Activated CD4-positive, alpha-beta T cell treated with anti-CD3 and anti-CD28 coated beads, Interleukin-10, Interleukin-2, amounts not matched to agents 100 ng/mL and 50 ng/mL, durations not matched to agents 16 hours and 8 hours (primary cell): ENCODE data around the gene TIGAR.
A peak's percentile ranks its signal among the peaks of the same experiment; 100 is the strongest.

Source experiments
- DNase-seq: peaks from one replicate; pipeline ENCODE4 v3.0.0-alpha.2; 2020

Gene TIGAR

DNA sequence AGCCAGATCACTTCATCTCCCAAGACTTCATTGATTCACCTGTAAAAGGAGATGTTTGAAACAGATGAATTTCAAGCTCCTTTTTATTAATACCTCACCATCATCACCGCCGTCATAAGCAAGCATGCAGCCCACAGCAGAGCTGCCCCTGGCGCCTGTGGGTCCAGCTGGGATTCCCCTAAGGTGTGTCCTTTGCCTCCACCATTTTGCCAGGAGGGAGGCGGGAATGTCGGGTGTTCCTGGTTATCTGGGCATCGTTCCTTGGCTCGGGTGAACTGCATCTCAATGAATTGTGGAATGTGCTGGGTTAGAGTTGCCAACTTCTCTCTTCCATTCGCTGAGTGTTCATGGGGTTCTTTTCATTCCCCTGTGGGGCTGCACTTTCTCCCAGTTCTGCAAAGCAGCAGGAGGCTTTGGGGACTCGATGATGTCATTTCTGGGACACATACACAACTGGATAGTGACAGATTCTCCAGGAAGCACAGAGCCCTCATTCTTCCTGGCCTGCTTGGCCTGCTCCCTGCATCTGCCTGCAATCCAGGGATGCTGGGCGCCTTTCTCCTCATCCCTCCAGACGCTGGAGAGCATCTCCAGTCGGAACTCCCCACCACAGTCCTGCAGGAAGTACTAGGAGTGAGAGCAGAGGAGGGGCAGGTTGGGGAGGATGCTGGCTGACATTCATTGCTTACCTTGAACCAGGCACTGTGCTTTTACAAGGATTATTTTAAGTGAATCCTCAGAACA is 37.3 kb upstream of the TIGAR start:
- DNase-seq = no peak

DNA sequence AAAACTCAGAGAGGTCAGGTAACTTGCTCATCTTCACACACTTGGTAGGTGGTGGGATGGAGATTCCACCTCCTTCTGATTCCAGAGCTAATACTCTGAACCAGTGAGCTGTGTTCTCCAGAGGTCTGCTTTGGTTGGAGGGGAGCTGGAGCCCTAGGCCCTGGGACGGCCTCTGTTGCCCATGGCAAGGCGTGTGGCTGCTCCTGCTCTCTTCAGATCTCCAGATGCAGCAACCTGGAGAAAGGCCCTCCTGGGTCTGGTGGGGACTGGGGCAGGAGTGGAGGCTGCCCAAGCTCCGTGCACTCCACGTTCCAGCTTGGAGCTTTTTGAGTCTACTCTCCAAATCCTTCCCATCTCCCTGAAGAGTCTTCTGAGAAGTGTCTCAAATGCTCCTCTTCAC is 36.7 kb upstream of the TIGAR start:
- DNase-seq = no peak

DNA sequence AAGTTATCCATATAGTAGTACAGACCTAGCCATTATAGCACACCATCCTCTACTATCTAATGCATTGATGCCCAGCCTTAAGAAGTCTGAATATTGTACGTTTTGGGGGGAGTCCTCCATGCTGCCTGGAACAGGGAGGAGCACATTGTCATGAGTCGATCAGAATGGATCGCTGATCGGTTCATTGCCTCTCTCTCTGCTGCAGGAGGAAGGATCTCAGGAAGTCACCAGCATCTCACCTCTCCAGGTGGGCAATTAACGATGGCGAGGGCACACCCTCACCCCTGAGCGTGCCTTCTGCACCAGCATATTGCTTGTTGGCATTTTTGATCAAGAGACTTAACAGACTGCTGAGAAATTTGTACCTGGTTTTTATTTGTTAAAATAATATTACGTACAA is 35.9 kb upstream of the TIGAR start:
- DNase-seq = no peak

DNA sequence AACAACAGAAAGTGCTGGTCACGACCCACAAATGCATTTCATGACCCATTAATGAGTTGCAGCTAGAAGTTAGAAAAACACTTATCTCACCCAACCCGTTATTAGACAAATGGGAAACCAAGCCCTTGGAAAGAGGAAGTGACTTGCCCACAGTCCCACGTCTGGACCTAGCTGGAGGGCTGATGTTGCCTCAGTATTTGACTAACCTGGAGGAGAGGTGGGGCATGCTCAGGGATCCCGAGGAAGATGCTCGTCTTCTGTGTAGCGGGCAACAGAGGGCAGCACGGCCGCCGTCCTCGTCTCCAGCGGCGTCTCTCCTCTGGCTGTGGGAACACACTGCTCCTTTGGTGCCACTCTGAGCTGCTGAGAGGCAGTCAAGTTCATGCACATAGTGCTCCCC is 34.8 kb upstream of the TIGAR start:
- DNase-seq = no peak

DNA sequence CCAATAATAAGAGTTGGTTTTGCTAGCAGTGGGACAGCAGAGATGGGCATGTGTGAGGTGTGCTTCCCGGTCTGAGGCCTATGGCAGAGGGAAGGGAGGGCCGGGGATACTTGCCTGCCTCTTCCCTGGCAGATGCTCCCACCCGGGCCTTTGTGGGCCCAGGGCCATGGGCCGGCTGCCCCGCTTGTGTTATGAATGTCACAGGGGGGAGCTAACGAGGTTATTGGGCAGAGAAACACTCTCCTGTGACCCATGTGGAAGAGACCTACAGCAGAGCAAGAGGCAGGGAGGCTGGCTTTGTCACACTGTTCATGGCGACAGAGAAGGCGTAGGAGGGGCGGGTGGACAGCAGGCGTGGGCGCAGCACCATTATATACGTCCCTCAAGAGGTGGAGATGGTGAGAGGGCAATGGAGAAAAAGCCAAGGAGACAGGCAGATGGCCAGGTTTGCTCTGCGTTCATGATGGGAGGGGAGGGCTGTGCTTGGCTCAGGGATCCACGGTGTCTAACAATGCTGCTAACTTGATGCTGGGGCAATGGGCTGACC is 34.2 kb upstream of the TIGAR start:
- DNase-seq = no peak

DNA sequence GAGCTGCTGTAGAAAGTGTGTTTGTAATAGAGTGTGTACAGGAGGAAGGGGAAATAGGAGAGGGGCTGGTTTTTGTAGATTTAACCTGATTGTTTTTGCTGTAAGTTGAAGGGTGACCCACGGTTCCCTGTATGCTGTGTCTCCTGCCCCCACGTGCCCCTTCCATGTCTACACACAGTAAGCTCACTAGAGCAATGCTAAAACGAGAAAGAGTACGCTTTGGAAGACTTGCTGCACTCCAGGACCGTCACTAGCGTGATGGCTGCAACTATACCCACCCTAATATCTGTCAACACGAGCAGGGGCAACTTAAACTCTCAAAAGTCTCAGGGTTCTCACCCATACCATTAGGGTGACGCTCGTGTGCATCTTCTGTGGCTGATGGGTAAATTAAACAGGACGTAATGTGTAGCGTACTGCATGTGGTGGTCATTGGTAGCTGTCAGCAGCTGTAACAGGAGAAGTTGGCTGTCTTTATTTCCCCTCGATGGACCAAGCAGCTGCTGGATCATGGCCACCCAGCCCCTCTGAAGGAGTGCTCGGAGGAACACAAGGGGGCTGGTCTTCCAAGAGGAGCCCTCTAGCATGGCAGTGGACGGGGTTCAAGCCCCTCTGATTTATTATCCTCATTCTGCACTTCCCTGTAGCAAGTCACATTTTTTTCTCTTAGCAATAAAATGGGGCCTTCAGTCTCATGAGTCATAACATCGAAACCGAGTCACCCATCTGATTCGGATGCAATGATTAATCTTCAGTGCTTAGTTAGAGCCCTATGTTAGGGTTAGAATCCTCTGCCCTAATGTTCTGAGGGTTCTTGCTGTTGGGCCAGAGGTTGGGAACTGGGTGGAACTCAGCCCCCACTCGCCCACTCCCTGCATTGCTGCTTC is 33.4 kb upstream of the TIGAR start:
- peak; percentile 69 for DNase-seq

DNA sequence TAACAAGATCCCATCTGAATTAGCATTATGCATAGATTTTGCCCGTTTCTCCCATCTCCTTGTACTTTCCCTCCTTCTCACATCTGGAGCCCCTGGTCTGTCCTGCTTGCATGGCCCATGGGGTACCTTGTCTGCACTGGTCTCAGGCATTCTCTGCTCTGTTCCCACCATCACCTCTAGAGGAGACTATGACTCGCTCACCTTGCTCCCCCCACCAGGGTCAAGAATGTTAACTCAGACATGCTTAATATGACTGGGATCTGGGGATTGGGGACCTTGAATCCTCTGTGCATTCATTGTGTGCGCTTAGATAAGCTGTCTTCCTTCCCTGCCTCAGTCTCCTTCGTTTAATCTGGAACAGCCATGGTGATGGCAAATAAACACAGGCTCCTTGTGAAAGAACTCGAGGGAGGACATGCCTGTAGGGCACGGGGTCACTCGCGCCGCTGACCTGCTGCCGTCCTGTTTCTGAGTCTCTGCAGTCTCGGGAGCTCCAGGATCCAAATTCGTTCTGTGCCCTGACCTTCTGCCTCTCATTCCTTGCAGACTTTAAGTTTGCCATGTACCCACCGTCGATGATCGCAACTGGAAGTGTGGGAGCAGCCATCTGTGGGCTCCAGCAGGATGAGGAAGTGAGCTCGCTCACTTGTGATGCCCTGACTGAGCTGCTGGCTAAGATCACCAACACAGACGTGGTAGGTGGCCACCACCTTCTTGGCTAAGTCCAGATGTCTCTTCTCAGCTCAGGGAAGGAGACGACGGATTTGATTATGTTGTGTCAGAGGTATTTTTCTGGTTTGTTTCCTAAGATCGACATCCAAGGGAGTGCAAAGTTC is 32.5 kb upstream of the TIGAR start:
- no peak for DNase-seq

DNA sequence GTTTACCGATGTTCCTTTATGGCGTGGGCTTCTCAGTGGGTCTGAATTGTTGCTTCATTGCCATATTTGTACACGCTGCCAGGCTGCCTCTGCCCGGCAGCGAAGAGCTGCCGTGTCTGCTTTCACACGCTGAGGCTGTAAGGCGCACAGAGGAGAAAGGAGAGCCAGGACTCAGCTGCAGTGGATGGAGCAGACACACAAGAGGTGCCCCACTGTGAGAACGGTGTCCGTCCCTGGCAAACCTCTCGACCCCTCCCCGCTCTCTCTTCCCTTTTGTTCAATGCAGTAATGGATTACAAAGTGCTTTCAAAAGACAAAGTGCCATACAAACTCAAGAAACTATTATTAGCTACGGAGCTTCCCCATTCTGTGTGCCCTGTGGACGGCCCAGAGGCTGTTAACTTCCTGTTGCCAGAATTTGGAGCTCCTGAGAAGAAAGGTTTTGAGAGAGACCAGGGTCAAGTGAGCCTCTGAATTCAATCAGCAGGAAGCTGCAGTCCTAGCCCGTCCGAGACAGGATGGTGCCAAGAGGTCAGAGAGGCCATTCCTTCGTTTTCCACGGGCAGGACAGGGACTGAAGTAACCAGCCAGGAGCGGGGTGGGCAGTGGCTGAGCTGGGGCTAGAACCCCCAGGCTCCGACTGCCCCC is 31.7 kb upstream of the TIGAR start:
- no peak for DNase-seq

DNA sequence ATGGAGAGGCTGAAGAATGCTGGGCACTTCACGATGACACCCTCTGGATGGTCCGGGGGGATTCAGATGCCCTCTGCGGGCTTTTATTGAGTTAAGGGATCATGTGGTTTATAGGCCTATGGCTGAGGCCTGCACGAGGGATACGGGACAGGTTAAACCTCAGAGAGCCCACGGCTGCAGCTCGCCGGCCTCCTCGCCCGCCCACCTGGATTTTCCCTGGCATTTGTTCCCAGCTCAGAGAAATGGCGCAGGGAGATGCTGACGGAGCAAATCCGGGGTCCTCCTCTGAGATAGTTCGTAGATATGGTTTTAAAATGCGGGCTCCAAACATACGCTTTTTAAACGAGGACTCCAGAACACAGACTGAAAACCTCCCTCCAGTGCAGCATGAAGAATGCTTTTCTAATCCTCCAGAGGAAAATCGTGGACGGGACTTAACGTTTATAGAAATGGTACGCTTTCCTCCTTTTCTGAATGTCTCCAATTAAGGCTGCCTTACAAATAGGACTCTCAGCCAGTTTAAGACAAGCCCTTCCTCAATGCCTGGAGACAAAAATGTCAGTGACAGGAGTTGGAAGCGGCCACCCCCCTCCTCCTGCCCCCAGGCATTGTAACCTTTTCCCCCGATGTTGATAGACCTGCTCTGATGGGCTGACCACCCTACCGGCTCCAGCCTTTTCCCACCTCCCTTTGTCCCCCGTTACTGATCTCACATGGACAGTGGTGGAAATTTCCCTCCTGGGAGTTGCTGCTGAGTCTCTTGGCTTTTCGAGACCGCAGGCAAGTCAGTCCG is 30.8 kb upstream of the TIGAR start:
- DNase-seq = no peak

DNA sequence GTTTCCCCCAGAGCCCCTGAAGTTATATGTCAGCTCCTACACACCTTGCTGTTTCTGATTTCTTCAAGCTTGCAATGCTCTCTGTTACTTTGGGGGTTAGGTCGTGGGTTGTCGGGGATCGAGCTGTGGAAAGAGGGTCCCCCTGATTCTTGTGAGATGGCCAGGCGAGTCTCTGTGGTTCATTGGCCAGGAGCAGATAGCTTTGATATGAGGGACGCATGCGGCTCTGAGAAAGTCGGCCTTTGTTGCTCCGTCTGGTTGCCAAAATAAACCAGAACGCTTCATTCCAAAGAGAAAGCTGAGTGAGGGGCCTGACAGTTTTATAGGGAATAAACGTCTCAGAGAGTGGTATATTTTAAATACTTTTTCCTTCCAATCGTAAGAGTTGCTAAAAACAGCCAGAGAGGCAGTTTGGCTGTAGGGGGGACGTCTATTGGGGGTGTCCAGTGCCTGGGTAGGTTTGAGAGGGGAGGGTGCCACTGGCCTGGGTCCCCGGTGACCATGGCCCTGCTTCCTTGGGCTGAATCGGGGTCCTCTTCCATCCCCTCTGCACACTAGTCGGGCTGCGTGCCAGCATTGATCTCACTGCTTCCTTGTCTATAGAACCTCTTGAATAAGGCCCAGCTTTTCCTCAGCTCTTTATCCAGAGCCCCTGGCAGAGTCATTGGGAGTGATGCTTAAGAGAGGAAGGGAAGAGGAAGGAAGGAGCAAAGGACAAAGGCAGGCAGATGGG is 28.5 kb upstream of the TIGAR start:
- DNase-seq = no peak

DNA sequence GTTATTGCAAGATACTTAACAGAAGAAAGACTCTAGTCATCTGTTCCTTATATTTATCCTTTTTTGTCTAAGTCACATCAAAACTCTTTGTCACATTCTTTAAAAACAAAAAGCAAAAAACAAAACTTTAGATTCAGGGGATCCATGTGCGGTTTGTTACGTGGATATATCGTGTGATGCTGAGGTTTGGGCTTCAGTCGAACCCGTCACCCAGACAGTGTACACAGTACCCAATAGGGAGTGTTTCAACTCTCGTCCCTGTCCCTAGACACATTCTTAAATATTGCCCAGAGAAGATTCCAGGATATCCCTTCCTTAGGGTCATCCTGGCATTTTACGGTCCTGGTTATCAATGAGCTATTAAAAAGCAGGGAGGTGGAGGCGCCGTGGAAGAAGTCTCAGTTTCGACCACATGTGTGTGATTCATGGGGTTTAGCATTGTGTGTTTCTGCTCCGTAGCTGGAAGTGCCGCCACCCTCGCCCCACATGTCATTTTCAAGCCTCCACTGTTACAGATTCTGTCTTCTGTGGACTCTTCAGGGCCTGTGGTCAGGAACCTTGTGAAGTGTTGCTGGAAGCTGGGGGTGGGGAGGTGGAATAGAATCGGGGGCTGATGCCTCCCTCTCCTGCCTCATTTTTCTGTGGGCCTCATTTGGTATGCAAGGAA is 27.6 kb upstream of the TIGAR start:
- peak; percentile 68 for DNase-seq

DNA sequence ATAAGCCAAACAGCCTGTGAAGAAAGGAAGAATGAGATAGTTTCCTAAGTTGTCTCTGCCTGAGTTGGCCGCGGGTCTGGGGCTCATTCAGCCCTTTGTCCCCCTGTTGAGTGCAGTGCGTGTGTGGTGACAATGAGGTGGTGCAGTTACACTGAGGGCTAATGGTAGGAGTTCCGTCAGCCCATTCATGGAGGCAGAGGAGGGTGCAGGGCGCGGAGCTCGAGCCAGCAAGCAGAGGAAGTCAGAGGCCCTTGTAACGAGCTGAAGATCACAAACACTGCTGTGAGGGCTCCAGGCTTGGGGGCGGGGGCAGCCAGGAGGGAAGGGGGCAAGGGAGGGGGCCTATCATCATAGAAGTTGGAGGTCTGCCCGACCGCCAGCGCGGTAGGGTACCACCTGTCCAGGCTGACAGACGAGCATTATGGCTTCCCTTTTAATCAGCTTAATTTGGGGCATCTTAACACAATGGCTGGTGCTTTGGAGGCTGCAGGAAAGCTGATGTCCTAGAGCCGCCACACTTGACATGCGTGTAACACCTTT is 27.0 kb upstream of the TIGAR start:
- DNase-seq = no peak

DNA sequence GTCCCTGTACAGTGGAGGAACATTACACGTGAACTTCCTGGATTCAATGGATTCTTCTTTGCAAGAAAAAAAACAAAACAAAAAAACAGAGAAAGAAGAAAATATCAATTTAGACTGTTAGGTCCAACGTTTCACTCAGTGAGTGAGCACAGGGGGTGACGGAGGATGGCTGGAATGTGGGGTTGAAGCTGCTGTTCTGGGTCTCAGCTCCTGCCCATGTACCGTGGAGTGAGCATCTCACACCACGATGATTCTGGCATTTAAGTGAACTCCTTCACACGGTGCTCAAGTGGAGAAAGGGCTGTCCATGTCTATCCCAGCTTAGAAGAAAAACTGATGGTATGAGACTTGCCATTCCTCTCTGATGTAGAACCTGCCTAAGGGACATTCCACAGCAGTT is 24.3 kb upstream of the TIGAR start:
- DNase-seq = no peak

DNA sequence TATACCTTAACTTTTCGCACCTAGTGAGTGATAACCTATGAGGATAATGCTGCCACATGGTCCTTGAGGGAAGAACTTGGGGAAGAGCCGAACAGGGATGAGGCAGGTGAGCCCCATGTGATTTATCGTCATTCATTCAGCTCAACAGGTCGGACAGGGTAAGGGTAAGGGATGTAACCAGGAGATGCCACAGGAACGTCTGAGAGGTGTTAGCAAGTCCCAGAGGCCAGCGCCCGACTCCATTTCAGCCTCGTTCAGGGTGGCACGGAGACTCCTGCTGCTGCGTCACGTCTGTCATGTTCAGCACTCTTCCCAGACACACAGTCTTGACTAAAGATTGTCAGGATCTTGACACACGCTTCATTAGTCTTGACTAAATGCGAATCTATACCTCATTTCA is 23.4 kb upstream of the TIGAR start:
- no peak for DNase-seq

DNA sequence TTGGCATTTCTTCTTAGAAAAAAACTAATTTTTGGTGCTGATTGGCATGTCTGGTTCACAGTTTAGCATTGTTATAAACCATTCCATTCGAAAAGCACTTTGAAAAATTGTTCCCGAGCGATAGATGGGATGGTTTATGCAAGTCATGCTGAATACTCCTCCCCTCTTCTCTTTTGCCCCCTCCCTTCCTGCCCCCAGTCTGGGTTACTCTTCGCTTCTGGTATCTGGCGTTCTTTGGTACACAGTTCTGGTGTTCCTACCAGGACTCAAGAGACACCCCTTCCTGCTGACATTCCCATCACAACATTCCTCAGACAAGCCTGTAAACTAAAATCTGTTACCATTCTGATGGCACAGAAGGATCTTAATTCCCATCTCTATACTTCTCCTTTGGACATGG is 20.1 kb upstream of the TIGAR start:
- no peak for DNase-seq

DNA sequence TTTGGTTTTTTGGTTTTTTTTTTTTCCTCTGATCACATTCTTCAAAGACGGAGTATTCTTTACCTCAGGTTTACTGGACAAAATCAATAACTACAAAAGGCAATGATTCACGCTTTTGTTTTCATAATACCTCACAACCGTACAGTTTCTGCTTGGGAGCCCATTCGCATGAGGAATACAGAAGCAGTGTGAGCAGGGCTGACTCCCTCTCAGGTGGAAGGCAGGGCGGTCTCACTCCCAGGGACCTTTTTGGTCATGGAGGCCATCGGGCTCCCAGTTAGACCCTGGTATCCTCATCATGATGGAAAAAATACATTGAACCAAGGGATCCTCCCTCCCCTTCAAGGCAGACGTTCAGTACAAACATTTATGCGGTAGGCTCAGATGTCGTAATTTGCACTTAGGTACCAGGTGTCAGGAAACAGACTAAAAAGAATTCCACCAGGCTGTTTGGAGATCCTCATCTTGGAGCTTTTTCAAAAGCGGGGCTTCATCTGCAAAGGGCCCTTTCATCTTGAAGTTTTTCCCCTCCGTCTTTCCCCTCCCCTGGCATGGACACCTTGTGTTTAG is 19.0 kb upstream of the TIGAR start:
- DNase-seq = no peak

DNA sequence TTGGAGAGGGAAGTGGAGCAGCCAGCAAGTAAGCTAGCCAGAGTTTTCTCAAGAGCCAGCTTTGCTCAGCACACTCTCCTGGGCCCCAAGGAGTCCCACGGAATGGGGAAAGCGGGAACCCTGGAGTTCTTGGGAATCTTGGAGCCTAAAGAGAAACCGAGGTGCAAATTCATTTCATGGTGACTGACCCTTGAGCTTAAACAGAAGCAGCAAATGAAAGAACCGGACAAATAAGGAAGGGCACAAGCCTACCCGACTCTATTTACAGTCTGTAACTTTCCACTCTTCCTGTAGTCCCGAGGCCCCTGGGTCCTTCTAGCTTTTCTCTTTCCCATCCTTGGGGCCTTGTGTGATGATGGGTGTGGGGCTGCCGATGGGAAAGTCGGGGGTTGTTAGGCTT is 18.1 kb upstream of the TIGAR start:
- no peak for DNase-seq

DNA sequence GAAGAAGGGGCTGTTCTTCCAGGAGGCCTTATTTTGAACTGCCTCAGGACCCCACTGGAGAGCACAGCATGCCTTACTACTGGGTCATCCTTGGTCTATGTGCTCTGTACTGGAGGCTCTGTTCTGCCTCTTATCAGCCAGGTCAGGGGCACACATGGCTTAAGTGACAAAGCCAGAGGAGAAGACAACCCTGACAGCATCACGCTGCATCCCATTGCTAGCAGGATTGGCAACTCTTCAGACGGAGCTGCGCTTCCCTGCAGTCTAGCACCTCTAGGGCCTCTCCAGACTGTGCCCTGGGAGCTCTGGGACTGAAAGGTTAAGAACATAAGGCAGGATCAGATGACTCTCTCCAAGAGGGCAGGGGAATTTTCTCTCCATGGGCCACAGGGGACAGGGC is 17.3 kb upstream of the TIGAR start:
- DNase-seq = no peak

DNA sequence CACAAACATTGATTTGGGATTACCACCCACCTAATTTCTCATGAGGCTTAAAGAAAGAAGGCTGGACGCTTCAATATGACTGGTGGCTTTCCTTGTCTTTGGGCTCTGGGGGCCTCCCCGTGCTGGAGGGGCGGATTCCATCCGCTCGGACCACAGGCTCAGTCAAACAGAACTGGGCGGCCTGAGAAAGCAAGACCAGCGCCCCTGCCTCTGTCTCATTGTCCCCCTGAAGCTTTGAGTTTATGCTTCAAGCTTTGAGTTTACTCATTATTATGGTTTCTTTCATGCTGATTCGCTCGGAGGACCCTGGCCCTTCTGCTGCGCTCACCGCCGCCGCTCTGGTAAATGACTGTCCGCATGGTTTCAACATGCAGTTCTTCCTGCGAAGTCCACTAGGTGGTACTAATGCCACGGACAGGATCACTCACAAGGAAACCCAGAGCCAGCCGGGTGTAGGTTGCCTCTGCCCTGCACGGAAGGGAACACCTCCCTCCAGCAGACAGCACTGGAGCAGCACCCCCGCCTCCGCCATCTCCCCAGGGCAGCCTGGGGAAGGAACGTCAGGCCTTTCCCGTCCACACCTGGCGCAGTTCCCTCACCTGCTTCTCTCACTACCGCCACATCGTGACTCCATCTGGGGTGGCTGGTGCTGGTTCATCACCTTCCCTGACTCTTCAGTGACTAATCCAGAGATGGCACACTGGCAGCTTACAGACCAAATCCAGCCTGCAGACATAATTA is 13.2 kb upstream of the TIGAR start:
- peak; percentile 37 for DNase-seq
